Osteoblast (primary cell): ENCODE results near the gene NPFFR2. TPM values are rescaled to one million over a fixed set of nuclear protein-coding genes. Genes with fewer than 3 reads are reported as not detected.

ENCODE experiments used
- DNase-seq: peaks from one replicate; pipeline ENCODE4 v3.0.0; 2011; ENCODE audit warnings: low spot score, mixed read lengths; ENCODE audit not compliant: insufficient read length; ENCODE audit errors: missing footprints
- H2AFZ ChIP-seq: 2 replicates; pipeline ENCODE4 v1.6.0; 2011; ENCODE audit warnings: mild to moderate bottlenecking, low read length
- H3K27ac ChIP-seq: 2 replicates; pipeline ENCODE4 v1.5.1; 2011; ENCODE audit warnings: mild to moderate bottlenecking, low read depth, low read length, moderate library complexity
- H3K27me3 ChIP-seq: 2 replicates; pipeline ENCODE4 v1.6.0; 2012; ENCODE audit warnings: mild to moderate bottlenecking, control low read depth, inconsistent platforms, low read length, moderate library complexity; ENCODE audit not compliant: insufficient read depth
- H3K36me3 ChIP-seq: 2 replicates; pipeline ENCODE4 v1.5.1; 2011; ENCODE audit warnings: mild to moderate bottlenecking, low read length, control low read depth, moderate library complexity; ENCODE audit not compliant: insufficient read depth
- H3K4me1 ChIP-seq: 2 replicates; pipeline ENCODE4 v1.5.1; 2011; ENCODE audit warnings: mild to moderate bottlenecking, low read length, control low read depth, moderate library complexity; ENCODE audit not compliant: insufficient read depth
- H3K4me2 ChIP-seq: 2 replicates; pipeline ENCODE4 v1.6.0; 2011; ENCODE audit warnings: mild to moderate bottlenecking, low read length; ENCODE audit not compliant: insufficient read depth
- H3K4me3 ChIP-seq: fragments of 200-600 bp; sonication (generic); 3 replicates; pipeline ENCODE4 v1.5.1; 2012; ENCODE audit warnings: mild to moderate bottlenecking, low read length, inconsistent platforms; ENCODE audit not compliant: insufficient read depth
- H3K79me2 ChIP-seq: 2 replicates; pipeline ENCODE4 v1.6.0; 2012; ENCODE audit warnings: mild to moderate bottlenecking, low read length, control low read depth, inconsistent platforms; ENCODE audit not compliant: insufficient read depth
- H3K9me3 ChIP-seq: 2 replicates; pipeline ENCODE4 v1.5.1; 2011; ENCODE audit warnings: low read depth, low read length, control low read depth
- H4K20me1 ChIP-seq: 2 replicates; pipeline ENCODE4 v1.6.0; 2012; ENCODE audit warnings: mild to moderate bottlenecking, low read length, control low read depth; ENCODE audit not compliant: insufficient read depth
- CTCF ChIP-seq: IDR thresholded peaks from 2 replicates; pipeline ENCODE4 v1.5.1; 2011; ENCODE audit warnings: mild to moderate bottlenecking, low read depth, low read length, moderate library complexity; ENCODE audit errors: extremely low read depth
- total RNA-seq: library from RNA; depleted of rRNA; stranded (reverse); fragments of >200 nt; gene quantifications from 2 replicates; pipeline ENCODE4 v1.2.3, GENCODE V29; 2012

The NPFFR2 gene
- total RNA-seq, 1 donor, result not detected

GRCh38 chr4:72094059-72094797 is 62.4 kb downstream of the NPFFR2 start:
- TF ChIP-seq CTCF, result no peak

GRCh38 chr4:72107456-72107855 is 75.7 kb downstream of the NPFFR2 start:
- H3K36me3 ChIP-seq, result no peaks in the 10 kb centered on the region
- TF ChIP-seq CTCF, result no peak

More at GRCh38 chr4:72094059-72094797, 62.4 kb downstream of the NPFFR2 start:
- no peak overlapping the region for H3K27ac ChIP-seq
- H4K20me1 ChIP-seq, result no peaks in the 10 kb centered on the region
- no peak overlapping the region for H3K4me3 ChIP-seq
- H3K79me2 ChIP-seq, result no peaks in the 10 kb centered on the region
- no peaks in the 10 kb centered on the region for H3K4me1 ChIP-seq
- H3K27me3 ChIP-seq, result no peaks in the 10 kb centered on the region
- no peaks in the 10 kb centered on the region for H3K36me3 ChIP-seq
- no peak overlapping the region for H2AFZ ChIP-seq
- no peak for DNase-seq
- H3K9me3 ChIP-seq, result no peaks in the 10 kb centered on the region
- H3K4me2 ChIP-seq, result no peak overlapping the region

GRCh38 chr4:72109364-72109763 is 77.6 kb downstream of the NPFFR2 start:
- H3K27ac ChIP-seq, result no peak overlapping the region
- no peak for TF ChIP-seq CTCF

More at GRCh38 chr4:72107456-72107855, 75.7 kb downstream of the NPFFR2 start:
- H2AFZ ChIP-seq, result no peak overlapping the region
- no peak overlapping the region for H3K27ac ChIP-seq
- H3K79me2 ChIP-seq, result no peaks in the 10 kb centered on the region
- no peaks in the 10 kb centered on the region for H3K4me1 ChIP-seq
- no peak for DNase-seq
- no peaks in the 10 kb centered on the region for H3K27me3 ChIP-seq
- H3K4me2 ChIP-seq, result no peak overlapping the region
- no peaks in the 10 kb centered on the region for H3K9me3 ChIP-seq
- H3K4me3 ChIP-seq, result no peak overlapping the region
- H4K20me1 ChIP-seq, result no peaks in the 10 kb centered on the region

GRCh38 chr4:72109959-72110497 is 78.2 kb downstream of the NPFFR2 start:
- H3K27me3 ChIP-seq, result no peaks in the 10 kb centered on the region
- no peak for TF ChIP-seq CTCF
- no peaks in the 10 kb centered on the region for H3K9me3 ChIP-seq
- H3K36me3 ChIP-seq, result no peaks in the 10 kb centered on the region
- H3K4me2 ChIP-seq, result no peak overlapping the region
- H3K79me2 ChIP-seq, result no peaks in the 10 kb centered on the region
- no peak overlapping the region for H2AFZ ChIP-seq
- no peaks in the 10 kb centered on the region for H4K20me1 ChIP-seq
- H3K27ac ChIP-seq, result no peak overlapping the region
- no peak overlapping the region for H3K4me3 ChIP-seq
- H3K4me1 ChIP-seq, result no peaks in the 10 kb centered on the region
- no peak for DNase-seq

More at GRCh38 chr4:72109364-72109763, 77.6 kb downstream of the NPFFR2 start:
- H3K27me3 ChIP-seq, result no peaks in the 10 kb centered on the region
- no peaks in the 10 kb centered on the region for H3K36me3 ChIP-seq
- H3K4me1 ChIP-seq, result no peaks in the 10 kb centered on the region
- no peak overlapping the region for H2AFZ ChIP-seq
- no peak overlapping the region for H3K4me2 ChIP-seq
- H3K4me3 ChIP-seq, result no peak overlapping the region
- no peaks in the 10 kb centered on the region for H3K9me3 ChIP-seq
- no peaks in the 10 kb centered on the region for H4K20me1 ChIP-seq
- no peaks in the 10 kb centered on the region for H3K79me2 ChIP-seq
- DNase-seq, result no peak
